K562 (cell line): ENCODE results near the gene C19orf12. TPM values are rescaled to one million over a fixed set of nuclear protein-coding genes. Genes with fewer than 3 reads are reported as not detected.

ENCODE experiments used
- EHMT2 ChIP-seq: fragments of 450-650 bp; IDR thresholded peaks from 2 replicates; pipeline ENCODE4 v1.6.1; 2018; ENCODE audit warnings: antibody characterized with exemption
- HMGN3 ChIP-seq: IDR thresholded peaks from 2 replicates; pipeline ENCODE4 v1.6.1; 2011; ENCODE audit warnings: borderline replicate concordance, low read depth, mild to moderate bottlenecking, mixed read lengths, low read length; ENCODE audit not compliant: insufficient read length; ENCODE audit errors: extremely low read depth
- IFI16 ChIP-seq: fragments of 250-450 bp; sonication (Bioruptor Pico); IDR thresholded peaks from 2 replicates; pipeline ENCODE4 v2.1.2; 2022; ENCODE audit warnings: mild to moderate bottlenecking, inconsistent platforms
- JUNB ChIP-seq: fragments of 450-650 bp; formaldehyde crosslinking; conservative IDR thresholded peaks from 2 replicates; pipeline ENCODE4 v1.4.0; 2020; ENCODE audit warnings: mild to moderate bottlenecking
- MBD2 ChIP-seq: sonication (generic); IDR thresholded peaks from 2 replicates; pipeline ENCODE4 v1.6.1; 2016; ENCODE audit warnings: low read depth, borderline replicate concordance
- NBN ChIP-seq: fragments of 450-650 bp; IDR thresholded peaks from 2 replicates; pipeline ENCODE4 v1.6.1; 2016; ENCODE audit warnings: low read depth, mild to moderate bottlenecking
- NFE2L1 ChIP-seq: fragments of 450-650 bp; IDR thresholded peaks from 2 replicates; pipeline ENCODE4 v1.6.1; 2016; ENCODE audit warnings: missing genetic modification characterization, low read depth, mild to moderate bottlenecking, missing compliant biosample characterization, moderate library complexity, borderline replicate concordance
- PRPF4 ChIP-seq: fragments of 200-400 bp; formaldehyde crosslinking; IDR thresholded peaks from one replicate; pipeline ENCODE4 v1.6.1; 2017; ENCODE audit warnings: low read length, low read depth, mild to moderate bottlenecking; ENCODE audit not compliant: insufficient read depth, poor library complexity, severe bottlenecking
- PYGO2 ChIP-seq: fragments of 450-650 bp; IDR thresholded peaks from 2 replicates; pipeline ENCODE4 v1.6.1; 2016; ENCODE audit warnings: mild to moderate bottlenecking, missing genetic modification characterization, moderate library complexity, missing compliant biosample characterization
- RAD51 ChIP-seq: fragments of 450-650 bp; IDR thresholded peaks from 2 replicates; pipeline ENCODE4 v1.7.1; 2016; ENCODE audit warnings: low read depth, mild to moderate bottlenecking, borderline replicate concordance
- SAP30 ChIP-seq: fragments of 200-600 bp; sonication (generic); IDR thresholded peaks from 2 replicates; pipeline ENCODE4 v1.6.1; 2012; ENCODE audit warnings: borderline replicate concordance, low read depth, mild to moderate bottlenecking, moderate library complexity, low read length, control low read depth, inconsistent platforms; ENCODE audit not compliant: insufficient read depth, poor library complexity, severe bottlenecking
- SOX6 ChIP-seq: fragments of 450-650 bp; IDR thresholded peaks from 2 replicates; pipeline ENCODE4 v1.6.1; 2014; ENCODE audit warnings: mild to moderate bottlenecking
- SRF ChIP-seq, 2 experiments: fragments of 250-450, 450-650 bp in 1 of 2; sonication (Bioruptor Pico) in 1 of 2; sonication (generic) in 1 of 2; formaldehyde crosslinking; IDR thresholded peaks; 2 replicates each; pipeline versions ENCODE4 v1.5.0 to v1.5.1; 2020 to 2022; ENCODE audit warnings: mild to moderate bottlenecking in 1 of 2, missing genetic modification reagents in 1 of 2
- XRCC3 ChIP-seq: fragments of 450-650 bp; IDR thresholded peaks from 2 replicates; pipeline ENCODE4 v1.6.1; 2017; ENCODE audit warnings: mild to moderate bottlenecking, moderate library complexity
- YY1 ChIP-seq, 3 experiments: IDR thresholded peaks; 2 replicates each; pipeline ENCODE4 v1.6.1; 2011; ENCODE audit warnings: low read length in 2 of 3, mild to moderate bottlenecking in 2 of 3, moderate library complexity in 2 of 3, borderline replicate concordance in 1 of 3, control low read depth in 1 of 3, low read depth in 1 of 3; ENCODE audit not compliant: insufficient read depth in 3 of 3, insufficient replicate concordance in 2 of 3, control insufficient read depth in 1 of 3, insufficient read length in 1 of 3; ENCODE audit errors: extremely low read depth in 1 of 3
- ZNF239 ChIP-seq: fragments of 250-450 bp; sonication (Bioruptor Pico); IDR thresholded peaks from 2 replicates; pipeline ENCODE4 v1.4.0; 2020; ENCODE audit warnings: mild to moderate bottlenecking
- ZNF253 ChIP-seq: fragments of 250-450 bp; sonication (Bioruptor Pico); conservative IDR thresholded peaks from 2 replicates; pipeline ENCODE4 v1.6.1; 2021; ENCODE audit warnings: mild to moderate bottlenecking
- ZNF785 ChIP-seq: fragments of 250-450 bp; sonication (Bioruptor Pico); IDR thresholded peaks from 2 replicates; pipeline ENCODE4 v1.4.0; 2020; ENCODE audit warnings: mild to moderate bottlenecking
- polyA plus RNA-seq, 8 experiments: library from polyadenylated mRNA; depleted of rRNA in 4 of 8; stranded (reverse) in 5 of 8; unstranded in 3 of 8; fragments of >200 nt; fragmentation: Nextera tagmentation in 2 of 8; fragmentation: Illumina TruSeq in 1 of 8; extraction: Ambion mirVana in 2 of 8; extraction: Trizol in 1 of 8; gene quantifications; 2 replicates each; pipeline versions ENCODE4 v1.2.1 to v1.2.3, GENCODE V29; 2011 to 2014; ENCODE audit warnings: inconsistent platforms in 1 of 8, missing spikeins in 1 of 8
- total RNA-seq, 7 experiments: library from RNA; depleted of rRNA in 6 of 7; stranded (reverse); fragments of >200 nt in 6 of 7; fragmentation: Illumina TruSeq in 2 of 7; extraction: Trizol in 2 of 7; gene quantifications; 2 replicates each; pipeline versions ENCODE4 v1.2.1 to v1.2.3, GENCODE V29; 2011 to 2021; ENCODE audit warnings: low replicate concordance in 1 of 7
- TF ChIP-seq, protein P1 (sequence below): fragments of 150-350 bp; conservative IDR thresholded peaks from 2 replicates; pipeline ENCODE4 v1.6.1; 2014; ENCODE audit warnings: low read length
- TF ChIP-seq, protein P2 (sequence below): fragments of 450-650 bp; formaldehyde crosslinking; IDR thresholded peaks from 2 replicates; pipeline ENCODE4 v1.4.0; 2020; ENCODE audit warnings: mild to moderate bottlenecking, moderate library complexity
- TF ChIP-seq, protein P3 (sequence below): conservative IDR thresholded peaks from 2 replicates; pipeline ENCODE4 v1.6.1; 2011; ENCODE audit warnings: low read depth, mild to moderate bottlenecking, low read length; ENCODE audit not compliant: control insufficient read depth

Gene C19orf12
- total and polyA plus RNA-seq, 9 of the 15 experiments (the other 6 are each of a cell fraction or from before 2014, with no cell fraction given), result 1.9 to 14.5 (median 10.2) TPM

DNA sequence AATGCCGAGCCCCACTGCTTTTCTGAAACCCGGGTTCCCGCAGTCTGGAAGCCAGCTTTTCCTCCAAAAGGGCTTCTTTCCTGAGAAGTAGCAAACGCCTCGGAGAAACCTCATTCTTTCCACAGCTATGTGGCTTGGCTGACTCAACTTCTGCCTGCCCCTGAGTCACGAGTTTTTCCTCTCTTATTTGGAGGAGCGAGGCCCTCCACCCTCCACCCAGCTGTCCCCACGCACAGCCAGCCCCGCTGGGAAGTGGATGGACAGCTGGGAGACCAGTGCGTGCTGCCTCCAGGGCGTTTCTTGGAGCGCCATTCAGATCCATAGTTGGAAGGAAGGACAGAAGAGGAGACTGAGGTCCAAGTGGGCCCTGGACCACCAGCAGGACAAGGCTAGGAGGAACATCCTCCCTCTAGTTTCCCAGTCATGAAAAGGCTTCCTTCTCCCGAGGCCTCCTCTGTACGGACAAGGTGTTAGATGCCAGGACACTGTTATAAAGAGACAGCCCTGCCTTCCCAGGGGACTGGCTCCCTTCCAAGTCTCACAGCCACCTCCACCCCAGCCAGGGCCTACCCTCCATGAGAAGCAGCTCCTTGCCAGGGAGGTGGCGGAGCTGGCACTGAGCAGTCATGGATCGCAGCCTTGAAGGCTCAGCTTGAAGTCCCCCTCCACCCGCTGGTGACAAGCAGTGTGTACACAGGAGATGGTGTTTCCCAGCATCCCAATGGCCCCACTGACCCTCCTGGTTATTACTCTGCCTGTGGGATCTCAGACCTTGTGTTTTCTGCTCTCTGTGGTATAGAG lies 52.3 kb downstream of the C19orf12 start (continued):
- TF ChIP-seq ZNF239 (CRISPR knock-in tag), result no peak; the same call in 1 of the 2 replicates
- TF ChIP-seq IFI16, result no peak
- no peak for TF ChIP-seq SOX6
- TF ChIP-seq RAD51, result no peak
- TF ChIP-seq YY1 (IDR thresholded peaks at IDR 0.05; ENCODE audit: borderline replicate concordance in 1 of 3, control insufficient read depth in 1 of 3, extremely low read depth in 1 of 3, insufficient read depth in 3 of 3, insufficient read length in 1 of 3, insufficient replicate concordance in 2 of 3, low read depth in 1 of 3, low read length in 2 of 3), result no peak
- no peak for TF ChIP-seq MBD2
- TF ChIP-seq PYGO2, result no peak
- TF ChIP-seq, protein P1, sequence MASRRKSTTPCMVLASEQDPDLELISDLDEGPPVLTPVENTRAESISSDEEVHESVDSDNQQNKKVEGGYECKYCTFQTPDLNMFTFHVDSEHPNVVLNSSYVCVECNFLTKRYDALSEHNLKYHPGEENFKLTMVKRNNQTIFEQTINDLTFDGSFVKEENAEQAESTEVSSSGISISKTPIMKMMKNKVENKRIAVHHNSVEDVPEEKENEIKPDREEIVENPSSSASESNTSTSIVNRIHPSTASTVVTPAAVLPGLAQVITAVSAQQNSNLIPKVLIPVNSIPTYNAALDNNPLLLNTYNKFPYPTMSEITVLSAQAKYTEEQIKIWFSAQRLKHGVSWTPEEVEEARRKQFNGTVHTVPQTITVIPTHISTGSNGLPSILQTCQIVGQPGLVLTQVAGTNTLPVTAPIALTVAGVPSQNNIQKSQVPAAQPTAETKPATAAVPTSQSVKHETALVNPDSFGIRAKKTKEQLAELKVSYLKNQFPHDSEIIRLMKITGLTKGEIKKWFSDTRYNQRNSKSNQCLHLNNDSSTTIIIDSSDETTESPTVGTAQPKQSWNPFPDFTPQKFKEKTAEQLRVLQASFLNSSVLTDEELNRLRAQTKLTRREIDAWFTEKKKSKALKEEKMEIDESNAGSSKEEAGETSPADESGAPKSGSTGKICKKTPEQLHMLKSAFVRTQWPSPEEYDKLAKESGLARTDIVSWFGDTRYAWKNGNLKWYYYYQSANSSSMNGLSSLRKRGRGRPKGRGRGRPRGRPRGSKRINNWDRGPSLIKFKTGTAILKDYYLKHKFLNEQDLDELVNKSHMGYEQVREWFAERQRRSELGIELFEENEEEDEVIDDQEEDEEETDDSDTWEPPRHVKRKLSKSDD, result no peak
- TF ChIP-seq, protein P2, sequence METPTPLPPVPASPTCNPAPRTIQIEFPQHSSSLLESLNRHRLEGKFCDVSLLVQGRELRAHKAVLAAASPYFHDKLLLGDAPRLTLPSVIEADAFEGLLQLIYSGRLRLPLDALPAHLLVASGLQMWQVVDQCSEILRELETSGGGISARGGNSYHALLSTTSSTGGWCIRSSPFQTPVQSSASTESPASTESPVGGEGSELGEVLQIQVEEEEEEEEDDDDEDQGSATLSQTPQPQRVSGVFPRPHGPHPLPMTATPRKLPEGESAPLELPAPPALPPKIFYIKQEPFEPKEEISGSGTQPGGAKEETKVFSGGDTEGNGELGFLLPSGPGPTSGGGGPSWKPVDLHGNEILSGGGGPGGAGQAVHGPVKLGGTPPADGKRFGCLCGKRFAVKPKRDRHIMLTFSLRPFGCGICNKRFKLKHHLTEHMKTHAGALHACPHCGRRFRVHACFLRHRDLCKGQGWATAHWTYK (CRISPR knock-in tag), result peak; percentile 66
- no peak for TF ChIP-seq PRPF4
- TF ChIP-seq ZNF253 (CRISPR knock-in tag), result no peak
- TF ChIP-seq SRF (CRISPR knock-in tag; IDR thresholded peaks at IDR 0.05), result no peak
- TF ChIP-seq NBN, result no peak
- TF ChIP-seq JUNB, result no peak
- TF ChIP-seq, protein P3, sequence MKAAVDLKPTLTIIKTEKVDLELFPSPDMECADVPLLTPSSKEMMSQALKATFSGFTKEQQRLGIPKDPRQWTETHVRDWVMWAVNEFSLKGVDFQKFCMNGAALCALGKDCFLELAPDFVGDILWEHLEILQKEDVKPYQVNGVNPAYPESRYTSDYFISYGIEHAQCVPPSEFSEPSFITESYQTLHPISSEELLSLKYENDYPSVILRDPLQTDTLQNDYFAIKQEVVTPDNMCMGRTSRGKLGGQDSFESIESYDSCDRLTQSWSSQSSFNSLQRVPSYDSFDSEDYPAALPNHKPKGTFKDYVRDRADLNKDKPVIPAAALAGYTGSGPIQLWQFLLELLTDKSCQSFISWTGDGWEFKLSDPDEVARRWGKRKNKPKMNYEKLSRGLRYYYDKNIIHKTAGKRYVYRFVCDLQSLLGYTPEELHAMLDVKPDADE, result no peak
- TF ChIP-seq EHMT2, result no peak
- no peak for TF ChIP-seq NFE2L1
- TF ChIP-seq XRCC3, result no peak
- no peak for TF ChIP-seq HMGN3
- no peak for TF ChIP-seq SAP30
- TF ChIP-seq ZNF785 (CRISPR knock-in tag), result no peak
